K562 (cell line): ENCODE measurements around the gene CNIH1. TPM values are rescaled to one million over a fixed set of nuclear protein-coding genes. Genes with fewer than 3 reads are reported as not detected.

Source experiments
- ATF7 ChIP-seq: fragments of 450-650 bp; IDR thresholded peaks from 2 replicates; pipeline ENCODE4 v1.7.1; 2014; ENCODE audit warnings: mild to moderate bottlenecking, moderate library complexity
- CBFA2T3 ChIP-seq: fragments of 450-650 bp; IDR thresholded peaks from 2 replicates; pipeline ENCODE4 v1.6.1; 2017
- CHD2 ChIP-seq: IDR thresholded peaks from 2 replicates; pipeline ENCODE4 v1.6.1; 2011; ENCODE audit warnings: low read depth, low read length
- DPF2 ChIP-seq: fragments of 450-650 bp; IDR thresholded peaks from 2 replicates; pipeline ENCODE4 v1.6.1; 2016
- EGR1 ChIP-seq: fragments of 450-650 bp; conservative IDR thresholded peaks from 2 replicates; pipeline ENCODE4 v1.6.1; 2017; ENCODE audit warnings: mild to moderate bottlenecking
- HMGN3 ChIP-seq: IDR thresholded peaks from 2 replicates; pipeline ENCODE4 v1.6.1; 2011; ENCODE audit warnings: borderline replicate concordance, low read depth, mild to moderate bottlenecking, mixed read lengths, low read length; ENCODE audit not compliant: insufficient read length; ENCODE audit errors: extremely low read depth
- MAFG ChIP-seq: fragments of 450-650 bp; conservative IDR thresholded peaks from 2 replicates; pipeline ENCODE4 v1.6.1; 2016; ENCODE audit warnings: missing genetic modification characterization, missing compliant biosample characterization
- MCM3 ChIP-seq: fragments of 450-650 bp; IDR thresholded peaks from 2 replicates; pipeline ENCODE4 v1.6.1; 2016
- NR2C1 ChIP-seq, 2 experiments: fragments of 450-650 bp; IDR thresholded peaks; 2 replicates each; pipeline ENCODE4 v1.6.1; 2017; ENCODE audit warnings: mild to moderate bottlenecking in 2 of 2, antibody characterized with exemption in 1 of 2, inconsistent platforms in 1 of 2, missing compliant biosample characterization in 1 of 2, missing genetic modification characterization in 1 of 2
- POLR2AphosphoS5 ChIP-seq: IDR thresholded peaks from 2 replicates; pipeline ENCODE4 v1.6.1; 2011; ENCODE audit warnings: mild to moderate bottlenecking, low read depth, low read length, moderate library complexity; ENCODE audit not compliant: control insufficient read depth, insufficient read depth
- SOX6 ChIP-seq: fragments of 450-650 bp; IDR thresholded peaks from 2 replicates; pipeline ENCODE4 v1.6.1; 2014; ENCODE audit warnings: mild to moderate bottlenecking
- SREBF2 ChIP-seq: sonication (generic); formaldehyde crosslinking; IDR thresholded peaks from 2 replicates; pipeline ENCODE4 v1.4.0; 2020; ENCODE audit warnings: mild to moderate bottlenecking, missing genetic modification reagents
- TBL1XR1 ChIP-seq, 2 experiments: IDR thresholded peaks; 2 replicates each; pipeline ENCODE4 v1.6.1; 2012; ENCODE audit warnings: improper control_type of control experiment in 2 of 2, low read length in 2 of 2, mild to moderate bottlenecking in 1 of 2
- ZFP36 ChIP-seq: fragments of 150-350 bp; IDR thresholded peaks from 2 replicates; pipeline ENCODE4 v1.6.1; 2018; ENCODE audit warnings: low read length, low read depth; ENCODE audit not compliant: partially characterized antibody
- ZNF24 ChIP-seq: fragments of 450-650 bp; IDR thresholded peaks from 2 replicates; pipeline ENCODE4 v1.6.1; 2016
- ZNF778 ChIP-seq: fragments of 450-650 bp; formaldehyde crosslinking; IDR thresholded peaks from 2 replicates; pipeline ENCODE4 v1.4.0; 2020; ENCODE audit warnings: mild to moderate bottlenecking, moderate library complexity
- polyA plus RNA-seq, 8 experiments: library from polyadenylated mRNA; depleted of rRNA in 4 of 8; stranded (reverse) in 5 of 8; unstranded in 3 of 8; fragments of >200 nt; fragmentation: Nextera tagmentation in 2 of 8; fragmentation: Illumina TruSeq in 1 of 8; extraction: Ambion mirVana in 2 of 8; extraction: Trizol in 1 of 8; gene quantifications; 2 replicates each; pipeline versions ENCODE4 v1.2.1 to v1.2.3, GENCODE V29; 2011 to 2014; ENCODE audit warnings: inconsistent platforms in 1 of 8, missing spikeins in 1 of 8
- total RNA-seq, 7 experiments: library from RNA; depleted of rRNA in 6 of 7; stranded (reverse); fragments of >200 nt in 6 of 7; fragmentation: Illumina TruSeq in 2 of 7; extraction: Trizol in 2 of 7; gene quantifications; 2 replicates each; pipeline versions ENCODE4 v1.2.1 to v1.2.3, GENCODE V29; 2011 to 2021; ENCODE audit warnings: low replicate concordance in 1 of 7
- TF ChIP-seq, protein P1 (sequence below): sonication (generic); formaldehyde crosslinking; IDR thresholded peaks from 2 replicates; pipeline ENCODE4 v1.8.0; 2022; ENCODE audit warnings: mild to moderate bottlenecking, low read depth, missing genetic modification reagents
- TF ChIP-seq, protein P2 (sequence below): fragments of 450-650 bp; IDR thresholded peaks from 2 replicates; pipeline ENCODE4 v1.6.1; 2016; ENCODE audit warnings: low read depth
- TF ChIP-seq, protein P3 (sequence below): sonication (generic); formaldehyde crosslinking; IDR thresholded peaks from 2 replicates; pipeline ENCODE4 v1.8.1; 2023; ENCODE audit warnings: mild to moderate bottlenecking, missing genetic modification reagents

CNIH1 gene
- total and polyA plus RNA-seq, 9 of the 15 experiments (the other 6 are each of a cell fraction or from before 2014, with no cell fraction given), result 13.9 to 283 (median 77.3) TPM

DNA sequence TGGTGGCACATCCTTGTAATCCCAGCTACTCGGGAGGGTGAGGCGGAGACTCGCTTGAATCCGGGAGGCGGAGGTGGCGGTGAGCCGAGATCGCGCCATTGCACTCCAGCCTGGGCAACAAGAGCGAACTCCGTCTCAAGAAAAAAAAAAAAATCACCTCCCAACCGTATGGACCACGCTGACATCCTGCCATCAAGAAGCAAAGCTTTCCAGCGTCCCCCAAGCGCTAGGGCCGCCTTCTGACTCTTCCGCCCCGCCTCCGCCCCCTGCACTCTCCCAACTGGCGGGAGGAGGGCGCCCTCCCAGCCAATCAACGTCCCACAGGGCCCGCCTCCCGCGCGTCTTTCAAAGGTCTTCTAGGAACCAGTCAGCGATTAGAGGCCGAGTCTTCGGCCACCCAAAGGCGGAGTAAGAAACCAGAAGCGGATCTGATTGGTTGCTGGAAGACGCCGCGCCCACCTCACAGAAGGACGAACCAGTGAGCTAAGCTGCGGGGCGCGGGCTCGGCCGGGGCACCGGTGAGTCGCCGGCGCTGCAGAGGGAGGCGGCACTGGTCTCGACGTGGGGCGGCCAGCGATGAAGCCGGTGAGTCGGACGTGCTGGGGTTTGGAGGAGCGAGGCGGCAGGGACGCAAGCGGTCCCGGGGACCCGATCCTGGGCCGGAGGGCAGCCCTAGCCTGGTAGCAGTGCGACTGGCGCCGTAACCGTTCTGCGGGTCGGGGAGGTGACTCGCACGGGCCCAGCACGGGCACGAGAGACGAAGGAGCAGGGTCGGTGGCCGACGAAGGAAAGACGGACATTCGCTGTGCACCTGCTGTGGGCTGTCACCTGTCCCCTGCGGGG, 44.5 kb downstream of the CNIH1 start, which contains the start of gene CDKN3 (continued):
- TF ChIP-seq CBFA2T3, result no peak
- no peak for TF ChIP-seq SOX6
- TF ChIP-seq EGR1, result peak; percentile 49; the same call in 1 of the 2 replicates
- no peak for TF ChIP-seq SREBF2 (CRISPR knock-in tag)
- TF ChIP-seq DPF2, result no peak
- peak; percentile 65 for TF ChIP-seq ATF7
- TF ChIP-seq NR2C1 (IDR thresholded peaks at IDR 0.05), result no peak
- TF ChIP-seq NR2C1 (tag; IDR thresholded peaks at IDR 0.05), result no peak
- peak; percentile 60; the same call in 1 of the 2 replicates for TF ChIP-seq POLR2AphosphoS5
- TF ChIP-seq ZNF778 (CRISPR knock-in tag), result no peak
- no peak for TF ChIP-seq MAFG (tag)
- peak; percentile 57 for TF ChIP-seq HMGN3
- TF ChIP-seq, protein P1, sequence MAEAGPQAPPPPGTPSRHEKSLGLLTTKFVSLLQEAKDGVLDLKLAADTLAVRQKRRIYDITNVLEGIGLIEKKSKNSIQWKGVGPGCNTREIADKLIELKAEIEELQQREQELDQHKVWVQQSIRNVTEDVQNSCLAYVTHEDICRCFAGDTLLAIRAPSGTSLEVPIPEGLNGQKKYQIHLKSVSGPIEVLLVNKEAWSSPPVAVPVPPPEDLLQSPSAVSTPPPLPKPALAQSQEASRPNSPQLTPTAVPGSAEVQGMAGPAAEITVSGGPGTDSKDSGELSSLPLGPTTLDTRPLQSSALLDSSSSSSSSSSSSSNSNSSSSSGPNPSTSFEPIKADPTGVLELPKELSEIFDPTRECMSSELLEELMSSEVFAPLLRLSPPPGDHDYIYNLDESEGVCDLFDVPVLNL, result peak; percentile 93
- peak; percentile 74 for TF ChIP-seq CHD2
- TF ChIP-seq, protein P2, sequence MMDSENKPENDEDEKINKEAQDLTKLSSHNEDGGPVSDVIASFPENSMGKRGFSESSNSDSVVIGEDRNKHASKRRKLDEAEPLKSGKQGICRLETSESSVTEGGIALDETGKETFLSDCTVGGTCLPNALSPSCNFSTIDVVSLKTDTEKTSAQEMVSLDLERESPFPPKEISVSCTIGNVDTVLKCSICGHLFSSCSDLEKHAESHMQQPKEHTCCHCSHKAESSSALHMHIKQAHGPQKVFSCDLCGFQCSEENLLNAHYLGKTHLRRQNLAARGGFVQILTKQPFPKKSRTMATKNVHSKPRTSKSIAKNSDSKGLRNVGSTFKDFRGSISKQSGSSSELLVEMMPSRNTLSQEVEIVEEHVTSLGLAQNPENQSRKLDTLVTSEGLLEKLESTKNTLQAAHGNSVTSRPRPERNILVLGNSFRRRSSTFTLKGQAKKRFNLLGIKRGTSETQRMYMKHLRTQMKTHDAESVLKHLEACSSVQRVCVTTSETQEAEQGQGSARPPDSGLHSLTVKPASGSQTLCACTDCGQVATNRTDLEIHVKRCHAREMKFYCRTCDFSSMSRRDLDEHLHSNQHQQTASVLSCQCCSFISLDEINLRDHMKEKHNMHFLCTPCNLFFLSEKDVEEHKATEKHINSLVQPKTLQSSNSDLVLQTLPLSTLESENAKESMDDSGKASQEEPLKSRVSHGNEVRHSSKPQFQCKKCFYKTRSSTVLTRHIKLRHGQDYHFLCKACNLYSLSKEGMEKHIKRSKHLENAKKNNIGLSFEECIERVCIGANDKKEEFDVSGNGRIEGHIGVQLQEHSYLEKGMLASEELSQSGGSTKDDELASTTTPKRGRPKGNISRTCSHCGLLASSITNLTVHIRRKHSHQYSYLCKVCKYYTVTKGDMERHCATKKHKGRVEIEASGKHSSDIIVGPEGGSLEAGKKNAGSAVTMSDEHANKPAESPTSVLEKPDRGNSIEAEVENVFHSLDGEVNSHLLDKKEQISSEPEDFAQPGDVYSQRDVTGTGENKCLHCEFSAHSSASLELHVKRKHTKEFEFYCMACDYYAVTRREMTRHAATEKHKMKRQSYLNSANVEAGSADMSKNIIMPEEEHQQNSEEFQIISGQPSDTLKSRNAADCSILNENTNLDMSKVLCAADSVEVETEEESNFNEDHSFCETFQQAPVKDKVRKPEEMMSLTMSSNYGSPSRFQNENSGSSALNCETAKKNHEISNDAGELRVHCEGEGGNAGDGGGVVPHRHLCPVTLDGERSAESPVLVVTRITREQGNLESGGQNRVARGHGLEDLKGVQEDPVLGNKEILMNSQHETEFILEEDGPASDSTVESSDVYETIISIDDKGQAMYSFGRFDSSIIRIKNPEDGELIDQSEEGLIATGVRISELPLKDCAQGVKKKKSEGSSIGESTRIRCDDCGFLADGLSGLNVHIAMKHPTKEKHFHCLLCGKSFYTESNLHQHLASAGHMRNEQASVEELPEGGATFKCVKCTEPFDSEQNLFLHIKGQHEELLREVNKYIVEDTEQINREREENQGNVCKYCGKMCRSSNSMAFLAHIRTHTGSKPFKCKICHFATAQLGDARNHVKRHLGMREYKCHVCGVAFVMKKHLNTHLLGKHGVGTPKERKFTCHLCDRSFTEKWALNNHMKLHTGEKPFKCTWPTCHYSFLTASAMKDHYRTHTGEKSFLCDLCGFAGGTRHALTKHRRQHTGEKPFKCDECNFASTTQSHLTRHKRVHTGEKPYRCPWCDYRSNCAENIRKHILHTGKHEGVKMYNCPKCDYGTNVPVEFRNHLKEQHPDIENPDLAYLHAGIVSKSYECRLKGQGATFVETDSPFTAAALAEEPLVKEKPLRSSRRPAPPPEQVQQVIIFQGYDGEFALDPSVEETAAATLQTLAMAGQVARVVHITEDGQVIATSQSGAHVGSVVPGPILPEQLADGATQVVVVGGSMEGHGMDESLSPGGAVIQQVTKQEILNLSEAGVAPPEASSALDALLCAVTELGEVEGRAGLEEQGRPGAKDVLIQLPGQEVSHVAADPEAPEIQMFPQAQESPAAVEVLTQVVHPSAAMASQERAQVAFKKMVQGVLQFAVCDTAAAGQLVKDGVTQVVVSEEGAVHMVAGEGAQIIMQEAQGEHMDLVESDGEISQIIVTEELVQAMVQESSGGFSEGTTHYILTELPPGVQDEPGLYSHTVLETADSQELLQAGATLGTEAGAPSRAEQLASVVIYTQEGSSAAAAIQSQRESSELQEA, result no peak
- no peak for TF ChIP-seq ZNF24
- TF ChIP-seq MCM3, result no peak
- TF ChIP-seq, protein P3, sequence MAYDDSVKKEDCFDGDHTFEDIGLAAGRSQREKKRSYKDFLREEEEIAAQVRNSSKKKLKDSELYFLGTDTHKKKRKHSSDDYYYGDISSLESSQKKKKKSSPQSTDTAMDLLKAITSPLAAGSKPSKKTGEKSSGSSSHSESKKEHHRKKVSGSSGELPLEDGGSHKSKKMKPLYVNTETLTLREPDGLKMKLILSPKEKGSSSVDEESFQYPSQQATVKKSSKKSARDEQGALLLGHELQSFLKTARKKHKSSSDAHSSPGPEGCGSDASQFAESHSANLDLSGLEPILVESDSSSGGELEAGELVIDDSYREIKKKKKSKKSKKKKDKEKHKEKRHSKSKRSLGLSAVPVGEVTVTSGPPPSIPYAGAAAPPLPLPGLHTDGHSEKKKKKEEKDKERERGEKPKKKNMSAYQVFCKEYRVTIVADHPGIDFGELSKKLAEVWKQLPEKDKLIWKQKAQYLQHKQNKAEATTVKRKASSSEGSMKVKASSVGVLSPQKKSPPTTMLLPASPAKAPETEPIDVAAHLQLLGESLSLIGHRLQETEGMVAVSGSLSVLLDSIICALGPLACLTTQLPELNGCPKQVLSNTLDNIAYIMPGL (CRISPR knock-in tag), result no peak
- TF ChIP-seq TBL1XR1 (IDR thresholded peaks at IDR 0.05; ENCODE audit: low read length in 2 of 2), result no peak
- TF ChIP-seq ZFP36, result no peak
